Smooth muscle cell (in vitro differentiated cells): ENCODE data around the gene SMARCD3. TPM values are rescaled to one million over a fixed set of nuclear protein-coding genes. Genes with fewer than 3 reads are reported as not detected.

Experiments
- DNase-seq: peaks from one replicate; lab custom pipeline; 2025; ENCODE audit not compliant: unreplicated experiment; lab: John Stamatoyannopoulos, UW
- H2AFZ ChIP-seq: fragments of 200-600 bp; sonication (generic); 2 replicates; pipeline ENCODE4 v1.6.0; 2016; ENCODE audit warnings: antibody characterized with exemption, low read depth, mild to moderate bottlenecking
- H3F3A ChIP-seq: fragments of 200-600 bp; sonication (generic); 2 replicates; pipeline ENCODE4 v1.6.0; 2017; ENCODE audit warnings: antibody characterized with exemption, low read depth
- H3K27ac ChIP-seq: fragments of 200-600 bp; sonication (generic); 2 replicates; pipeline ENCODE4 v1.5.1; 2016; ENCODE audit warnings: low read depth, mild to moderate bottlenecking
- H3K27me3 ChIP-seq: fragments of 200-600 bp; sonication (generic); 2 replicates; pipeline ENCODE4 v1.6.1; 2016; ENCODE audit warnings: low read depth, mild to moderate bottlenecking
- H3K36me3 ChIP-seq: fragments of 200-600 bp; sonication (generic); 2 replicates; pipeline ENCODE4 v1.5.1; 2016; ENCODE audit warnings: low read depth
- H3K4me1 ChIP-seq: fragments of 200-600 bp; sonication (generic); 2 replicates; pipeline ENCODE4 v1.5.1; 2016; ENCODE audit warnings: low read depth
- H3K4me2 ChIP-seq: fragments of 200-600 bp; sonication (generic); 2 replicates; pipeline ENCODE4 v1.6.0; 2016; ENCODE audit warnings: mild to moderate bottlenecking
- H3K4me3 ChIP-seq: fragments of 200-600 bp; sonication (generic); 2 replicates; pipeline ENCODE4 v1.5.1; 2016; ENCODE audit warnings: mild to moderate bottlenecking
- H3K79me2 ChIP-seq: fragments of 200-600 bp; sonication (generic); 2 replicates; pipeline ENCODE4 v1.6.0; 2016; ENCODE audit warnings: low read depth, mild to moderate bottlenecking
- H3K9ac ChIP-seq: fragments of 200-600 bp; sonication (generic); 2 replicates; pipeline ENCODE4 v1.6.0; 2016; ENCODE audit warnings: low read depth
- H3K9me3 ChIP-seq: fragments of 200-600 bp; sonication (generic); replicated peaks from 2 replicates; pipeline ENCODE4 v1.5.1; 2016; ENCODE audit warnings: low read depth
- H4K20me1 ChIP-seq: fragments of 200-600 bp; sonication (generic); 2 replicates; pipeline ENCODE4 v1.6.0; 2016; ENCODE audit warnings: low read depth
- CTCF ChIP-seq: fragments of 200-600 bp; sonication (generic); IDR thresholded peaks from 2 replicates; pipeline ENCODE4 v1.5.1; 2017; ENCODE audit warnings: borderline replicate concordance, mild to moderate bottlenecking, antibody characterized with exemption; ENCODE audit not compliant: insufficient read depth, poor library complexity, severe bottlenecking
- whole genome bisulfite sequencing: methylation state at CpG from one replicate; pipeline ENCODE4 v1.1.7; 2016; ENCODE audit warnings: low lambda C conversion rate; 5-methylcytosine and 5-hydroxymethylcytosine counted together
- polyA plus RNA-seq: library from polyadenylated mRNA; unstranded; fragments of >200 nt; fragmentation: Nextera tagmentation; extraction: Ambion mirVana; gene quantifications from 2 replicates; pipeline ENCODE4 v1.2.1, GENCODE V29; 2016
- total RNA-seq: library from RNA; depleted of rRNA; stranded (reverse); fragments of >200 nt; gene quantifications from 2 replicates; pipeline ENCODE4 v1.2.3, GENCODE V29; 2014

SMARCD3 gene
- 35.8 and 44.4 TPM in 2 replicates for total RNA-seq
- polyA plus RNA-seq, result 58.1 and 66.3 TPM in 2 replicates

- H3K4me3 ChIP-seq, result peak within 1 kb of the TSS; percentile 80
- H3K9me3 ChIP-seq, result no peaks in the 10 kb centered on the region
- peaks cover 39% of the 10 kb centered on the region for H4K20me1 ChIP-seq
Measured at GRCh38 chr7:151248346-151249033, at the start of gene SMARCD3. Gene SMARCD3, minus strand, starts transcription at chr7:151248694. Its CDS starts 132 bp downstream, at chr7:151248562.

DNA sequence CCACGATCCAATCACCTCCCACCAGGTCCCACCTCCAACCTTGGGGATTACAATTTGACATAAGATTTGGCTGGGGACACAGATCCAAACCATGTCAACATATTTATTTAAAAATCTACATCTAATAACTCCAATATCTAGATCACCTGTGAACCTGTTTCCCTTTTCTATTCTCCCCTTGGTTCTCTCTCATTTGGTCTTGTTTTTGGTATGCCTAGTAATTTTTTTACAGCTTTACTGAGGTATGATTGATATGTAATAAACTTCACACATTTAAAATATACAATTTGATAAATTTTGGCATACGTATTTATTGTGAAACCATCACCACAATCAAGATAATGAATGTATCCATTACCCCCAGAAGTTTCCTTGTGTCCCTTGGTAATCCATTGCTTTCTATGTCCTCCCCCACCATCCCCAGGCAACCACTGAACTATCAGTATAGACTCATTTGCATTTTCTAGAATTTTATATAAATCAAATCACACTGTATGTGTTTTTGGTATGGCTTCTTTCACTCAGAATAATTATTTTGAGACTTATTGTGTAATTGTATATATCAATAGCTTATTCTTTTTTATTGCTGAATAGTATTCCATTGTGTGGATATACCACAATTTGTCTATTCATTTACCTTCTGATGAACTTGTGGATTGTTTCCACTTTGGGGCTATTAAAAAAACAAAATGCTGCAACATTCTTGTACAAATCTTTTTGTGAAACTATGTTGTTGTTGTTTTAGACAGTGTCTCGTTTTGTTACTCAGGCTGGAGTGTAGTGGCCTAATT lies 47.9 kb upstream of the SMARCD3 start:
- Histone ChIP-seq H3K4me2 (no peak overlapping the region), H4K20me1 (no peaks in the 10 kb centered on the region), H3K36me3 (no peaks in the 10 kb centered on the region), H3F3A (no peaks in the 10 kb centered on the region), H2AFZ (no peak overlapping the region), H3K9me3 (no peaks in the 10 kb centered on the region), H3K27ac (no peak overlapping the region), H3K27me3 (peaks cover 12% of the 10 kb centered on the region), H3K9ac (no peak overlapping the region), H3K4me3 (no peak overlapping the region), H3K79me2 (no peaks in the 10 kb centered on the region), H3K4me1 (no peaks in the 10 kb centered on the region)
- TF ChIP-seq CTCF, result no peak
- no peak for DNase-seq
- 62% methylated on average over 3 of the region's 3 CpGs for WGBS

More at GRCh38 chr7:151248346-151249033, at the start of gene SMARCD3:
- Histone ChIP-seq H3K4me2 (peak within 1 kb of the TSS; percentile 99), H2AFZ (peak within 1 kb of the TSS; percentile 93), H3K9ac (peak within 1 kb of the TSS; percentile 90), H3K27me3 (no peaks in the 10 kb centered on the region), H3K4me1 (peaks cover 54% of the 10 kb centered on the region), H3K36me3 (no peaks in the 10 kb centered on the region), H3F3A (no peaks in the 10 kb centered on the region), H3K79me2 (peaks cover 28% of the 10 kb centered on the region), H3K27ac (peak within 1 kb of the TSS; percentile 89)
- no peak for TF ChIP-seq CTCF
- WGBS, result 1% methylated on average over 44 of the region's 71 CpGs
- peak; percentile 66 for DNase-seq

- H3K4me1 ChIP-seq, result no peaks in the 10 kb centered on the region
- H3K4me2 ChIP-seq, result no peak overlapping the region
- H3K27me3 ChIP-seq, result peaks cover 12% of the 10 kb centered on the region
- no peaks in the 10 kb centered on the region for H4K20me1 ChIP-seq
- H3K79me2 ChIP-seq, result no peaks in the 10 kb centered on the region
- H3K27ac ChIP-seq, result no peak overlapping the region
- no peak for DNase-seq
- no peak overlapping the region for H3K9ac ChIP-seq
- 88% methylated on average over 3 of the region's 3 CpGs for WGBS
- H3F3A ChIP-seq, result no peaks in the 10 kb centered on the region
- no peak overlapping the region for H2AFZ ChIP-seq
- no peaks in the 10 kb centered on the region for H3K36me3 ChIP-seq
- H3K9me3 ChIP-seq, result no peaks in the 10 kb centered on the region
- no peak overlapping the region for H3K4me3 ChIP-seq
- TF ChIP-seq CTCF, result no peak
Measured at GRCh38 chr7:151292850-151293249, 44.4 kb upstream of the SMARCD3 start.
